Keratinocyte (primary cell): ENCODE results near the gene RAPGEF1. TPM values are rescaled to one million over a fixed set of nuclear protein-coding genes. Genes with fewer than 3 reads are reported as not detected.

Source experiments
- DNase-seq: peaks from one replicate; pipeline ENCODE4 v3.0.0-alpha.2; 2011; ENCODE audit warnings: low read depth, missing footprints, low spot score
- FAIRE-seq: peaks from 2 replicates; lab custom pipeline; 2011; peaks lifted over from hg19 to GRCh38; lab: Jason Lieb, UNC
- H2AFZ ChIP-seq: 2 replicates; pipeline ENCODE4 v1.6.0; 2012; ENCODE audit warnings: low read length, control low read depth, inconsistent platforms; ENCODE audit not compliant: control insufficient read depth
- H3K27ac ChIP-seq: 2 replicates; pipeline ENCODE4 v1.5.1; 2011; ENCODE audit warnings: low read length; ENCODE audit not compliant: control insufficient read depth, insufficient read depth
- H3K27me3 ChIP-seq: 3 replicates; pipeline ENCODE4 v1.6.0; 2011; ENCODE audit warnings: low read length; ENCODE audit not compliant: control insufficient read depth, insufficient read depth; ENCODE audit errors: extremely low read depth
- H3K36me3 ChIP-seq, 2 experiments: 2 replicates in 1 of 2; 3 replicates in 1 of 2; pipeline ENCODE4 v1.5.1; 2011; ENCODE audit warnings: low read length in 2 of 2, mild to moderate bottlenecking in 1 of 2; ENCODE audit not compliant: control insufficient read depth in 2 of 2, insufficient read depth in 2 of 2; ENCODE audit errors: extremely low read depth in 1 of 2
- H3K4me1 ChIP-seq: 3 replicates; pipeline ENCODE4 v1.5.1; 2011; ENCODE audit warnings: low read length; ENCODE audit not compliant: control insufficient read depth, insufficient read depth; ENCODE audit errors: extremely low read depth
- H3K4me2 ChIP-seq: 3 replicates; pipeline ENCODE4 v1.6.0; 2011; ENCODE audit warnings: low read depth, low read length; ENCODE audit not compliant: control insufficient read depth, insufficient read depth; ENCODE audit errors: extremely low read depth
- H3K4me3 ChIP-seq, 3 experiments: fragments of 200-600 bp in 1 of 3; sonication (generic) in 1 of 3; 2 replicates in 2 of 3; 3 replicates in 1 of 3; pipeline ENCODE4 v1.5.1; 2011 to 2016; ENCODE audit warnings: low read length in 3 of 3, mild to moderate bottlenecking in 3 of 3, control low read depth in 2 of 3, inconsistent platforms in 1 of 3, low read depth in 1 of 3, mixed read lengths in 1 of 3, mixed run types in 1 of 3, moderate library complexity in 1 of 3; ENCODE audit not compliant: control insufficient read depth in 2 of 3, insufficient read depth in 2 of 3; ENCODE audit errors: extremely low read depth in 1 of 3
- H3K79me2 ChIP-seq: 2 replicates; pipeline ENCODE4 v1.6.0; 2012; ENCODE audit warnings: low read length; ENCODE audit not compliant: control insufficient read depth, insufficient read depth
- H3K9ac ChIP-seq: 3 replicates; pipeline ENCODE4 v1.6.0; 2011; ENCODE audit warnings: low read length; ENCODE audit not compliant: control insufficient read depth, insufficient read depth; ENCODE audit errors: extremely low read depth
- H3K9me1 ChIP-seq: 3 replicates; pipeline ENCODE4 v1.6.0; 2011; ENCODE audit warnings: low read length; ENCODE audit not compliant: control insufficient read depth, insufficient read depth; ENCODE audit errors: extremely low read depth
- H3K9me3 ChIP-seq: 2 replicates; pipeline ENCODE4 v1.5.1; 2012; ENCODE audit warnings: low read depth, low read length; ENCODE audit not compliant: control insufficient read depth
- H4K20me1 ChIP-seq: 3 replicates; pipeline ENCODE4 v1.6.0; 2011; ENCODE audit warnings: low read length; ENCODE audit not compliant: control insufficient read depth, insufficient read depth; ENCODE audit errors: extremely low read depth
- EZH2 ChIP-seq: IDR thresholded peaks from one replicate; pipeline ENCODE4 v1.6.1; 2012; ENCODE audit warnings: inconsistent platforms, mild to moderate bottlenecking, low read length, moderate library complexity
- dilution Hi-C: fragments of 300-500 bp; cut with MboI; formaldehyde crosslinking; loops from one replicate; pipeline ENCODE4 v1.7.0; 2020; ENCODE audit warnings: low sequenced_read_pairs; ENCODE audit not compliant: extremely low pct_ligation_motif_present
- polyA plus RNA-seq, 5 experiments: library from polyadenylated mRNA; depleted of rRNA in 3 of 5; stranded (reverse) in 3 of 5; stranded (forward) in 1 of 5; unstranded in 1 of 5; fragments of >200 nt; gene quantifications; 1 replicate in 1 of 5; 2 replicates in 3 of 5; 3 replicates in 1 of 5; pipeline versions ENCODE4 v1.2.1 to v1.2.3, GENCODE V29; 2011 to 2012; ENCODE audit warnings: missing spikeins in 2 of 5, low read depth in 1 of 5, low replicate concordance in 1 of 5
- TF ChIP-seq, protein P1 (sequence below), 3 experiments: IDR thresholded peaks in 1 of 3; conservative IDR thresholded peaks in 1 of 3; optimal IDR thresholded peaks in 1 of 3; 2 replicates in 2 of 3; 3 replicates in 1 of 3; pipeline versions ENCODE3 to v1.5.1; 2011; ENCODE audit warnings: low read length in 3 of 3, mild to moderate bottlenecking in 3 of 3, moderate library complexity in 2 of 3, control low read depth in 1 of 3, inconsistent platforms in 1 of 3; ENCODE audit not compliant: insufficient read depth in 2 of 3; ENCODE audit errors: extremely low read depth in 1 of 3

RAPGEF1 gene
- polyA plus RNA-seq, 1 donor (not counting 4 experiments of a cell fraction or from before 2014, with no cell fraction given), result 18.5 TPM

DNA sequence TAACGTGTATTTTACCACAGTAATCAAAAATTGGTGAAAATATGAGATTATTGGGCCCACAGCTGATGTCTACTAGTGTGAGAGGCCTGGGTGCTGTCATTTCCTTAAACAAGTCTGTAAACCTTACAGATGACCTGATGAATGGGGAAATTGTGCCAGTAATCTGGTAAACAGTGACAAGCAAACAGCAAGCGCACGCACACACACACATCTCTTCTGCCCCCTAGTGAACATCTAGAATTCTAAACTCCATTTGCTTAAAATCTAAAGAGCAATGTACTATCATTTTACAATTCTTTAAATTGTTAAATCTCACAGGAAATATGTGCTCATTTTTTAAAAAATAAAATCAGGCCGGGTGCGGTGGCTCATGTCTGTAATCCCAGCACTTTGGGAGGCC is 7.5 kb upstream of the RAPGEF1 start:
- H3K4me2 ChIP-seq, result no peak overlapping the region
- H3K27me3 ChIP-seq, result no peaks in the 10 kb centered on the region
- no peaks in the 10 kb centered on the region for H3K36me3 ChIP-seq
- H3K4me3 ChIP-seq, result no peak overlapping the region
- no peak overlapping the region for H3K27ac ChIP-seq
- DNase-seq (no peak), FAIRE-seq (peak; percentile 75)
- TF ChIP-seq, protein P1, sequence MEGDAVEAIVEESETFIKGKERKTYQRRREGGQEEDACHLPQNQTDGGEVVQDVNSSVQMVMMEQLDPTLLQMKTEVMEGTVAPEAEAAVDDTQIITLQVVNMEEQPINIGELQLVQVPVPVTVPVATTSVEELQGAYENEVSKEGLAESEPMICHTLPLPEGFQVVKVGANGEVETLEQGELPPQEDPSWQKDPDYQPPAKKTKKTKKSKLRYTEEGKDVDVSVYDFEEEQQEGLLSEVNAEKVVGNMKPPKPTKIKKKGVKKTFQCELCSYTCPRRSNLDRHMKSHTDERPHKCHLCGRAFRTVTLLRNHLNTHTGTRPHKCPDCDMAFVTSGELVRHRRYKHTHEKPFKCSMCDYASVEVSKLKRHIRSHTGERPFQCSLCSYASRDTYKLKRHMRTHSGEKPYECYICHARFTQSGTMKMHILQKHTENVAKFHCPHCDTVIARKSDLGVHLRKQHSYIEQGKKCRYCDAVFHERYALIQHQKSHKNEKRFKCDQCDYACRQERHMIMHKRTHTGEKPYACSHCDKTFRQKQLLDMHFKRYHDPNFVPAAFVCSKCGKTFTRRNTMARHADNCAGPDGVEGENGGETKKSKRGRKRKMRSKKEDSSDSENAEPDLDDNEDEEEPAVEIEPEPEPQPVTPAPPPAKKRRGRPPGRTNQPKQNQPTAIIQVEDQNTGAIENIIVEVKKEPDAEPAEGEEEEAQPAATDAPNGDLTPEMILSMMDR (optimal IDR thresholded peaks at IDR 0.05 in 1 of 3, IDR thresholded peaks at IDR 0.05 in 1 of 3, conservative IDR thresholded peaks at IDR 0.05 in 1 of 3; ENCODE audit: extremely low read depth in 1 of 3, insufficient read depth in 2 of 3, low read length in 3 of 3), result peak; percentile 60 to 74 (median 61)
- TF ChIP-seq EZH2, result no peak
- H4K20me1 ChIP-seq, result no peaks in the 10 kb centered on the region
- H3K9me3 ChIP-seq, result no peaks in the 10 kb centered on the region
- no peak overlapping the region for H3K9ac ChIP-seq
- dilution Hi-C loops, result no loop called here
- H3K4me1 ChIP-seq, result peaks cover 26% of the 10 kb centered on the region
- H2AFZ ChIP-seq, result no peak overlapping the region
- no peaks in the 10 kb centered on the region for H3K79me2 ChIP-seq
- no peaks in the 10 kb centered on the region for H3K9me1 ChIP-seq

DNA sequence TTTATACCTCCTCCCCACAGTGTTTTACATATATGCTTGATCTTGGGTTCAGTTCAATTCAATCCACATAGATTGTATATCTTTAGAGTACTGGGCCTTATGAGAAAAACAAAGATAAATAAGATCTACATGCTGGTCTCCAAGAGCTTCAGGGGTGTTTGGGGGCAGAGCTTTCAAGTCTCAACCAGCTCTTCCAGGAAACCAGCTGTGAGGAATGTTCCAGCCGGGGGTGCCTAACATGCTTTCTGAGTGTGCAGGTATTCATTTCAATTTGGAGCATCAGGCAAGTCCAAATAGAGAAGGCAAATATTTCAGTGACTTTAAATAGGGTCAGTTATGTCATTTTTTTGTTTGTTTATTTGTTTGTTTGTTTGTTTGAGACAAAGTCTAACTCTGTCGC is 5.7 kb upstream of the RAPGEF1 start:
- H3K27ac ChIP-seq, result no peak overlapping the region
- peaks cover 26% of the 10 kb centered on the region for H3K4me1 ChIP-seq
- no peak overlapping the region for H3K4me3 ChIP-seq
- FAIRE-seq (no peak), DNase-seq (no peak)
- no peaks in the 10 kb centered on the region for H3K79me2 ChIP-seq
- H3K9me3 ChIP-seq, result no peaks in the 10 kb centered on the region
- TF ChIP-seq, protein P1 (optimal IDR thresholded peaks at IDR 0.05 in 1 of 3, IDR thresholded peaks at IDR 0.05 in 1 of 3, conservative IDR thresholded peaks at IDR 0.05 in 1 of 3; ENCODE audit: extremely low read depth in 1 of 3, insufficient read depth in 2 of 3, low read length in 3 of 3), result no peak
- TF ChIP-seq EZH2, result no peak
- H3K4me2 ChIP-seq, result peak overlapping the region; percentile 31
- no peaks in the 10 kb centered on the region for H3K36me3 ChIP-seq
- no peaks in the 10 kb centered on the region for H4K20me1 ChIP-seq
- H3K27me3 ChIP-seq, result no peaks in the 10 kb centered on the region
- dilution Hi-C loops, result no loop called here
- H3K9me1 ChIP-seq, result no peaks in the 10 kb centered on the region
- H3K9ac ChIP-seq, result no peak overlapping the region
- no peak overlapping the region for H2AFZ ChIP-seq
